ENCODE data around the gene FRMD4A. TPM values are rescaled to one million over a fixed set of nuclear protein-coding genes. Genes with fewer than 3 reads are reported as not detected.

FRMD4A gene
- total and polyA plus RNA-seq, 8 donors: 6.9 to 25.3 (median 11.3) TPM

GRCh38 chr10:14035506-14035905, 295.2 kb downstream of the FRMD4A start:
- Histone ChIP-seq H3K27me3 (peaks cover 0 to 2% (median 0%) of the 10 kb centered on the region in 3 donors), H3K4me1 (peaks cover 0 to 9% (median 0%) of the 10 kb centered on the region in 4 donors), H3K4me3 (no peak overlapping the region), H3K27ac (no peak overlapping the region), H3K36me3 (no peaks in the 10 kb centered on the region), H3K9me3 (no peaks in the 10 kb centered on the region)
- intact Hi-C loops (cut with DNase I; ENCODE audit: low total_unique reads): no loop called here
- WGBS, 5 donors: 60 to 91% (median 76%) methylated on average over 6 of the region's 6 CpGs
- DNase-seq: no peak
- TF ChIP-seq EP300 (IDR thresholded peaks at IDR 0.05) (no peak), CTCF (IDR thresholded peaks at IDR 0.05) (no peak), POLR2A (IDR thresholded peaks at IDR 0.05) (no peak), POLR2AphosphoS5 (IDR thresholded peaks at IDR 0.05) (no peak)

- Histone ChIP-seq H3K36me3 (no peaks in the 10 kb centered on the region), H3K4me3 (no peak overlapping the region), H3K27me3 (peaks cover 0 to 3% (median 0%) of the 10 kb centered on the region in 3 donors), H3K27ac (no peak overlapping the region), H3K9me3 (no peaks in the 10 kb centered on the region), H3K4me1 (no peaks in the 10 kb centered on the region)
- intact Hi-C loops (cut with DNase I; ENCODE audit: low total_unique reads): no loop called here
- 38 to 57% (median 43%) methylated on average over 16 to 17 of the region's 17 CpGs for WGBS, 5 donors
- no peak for TF ChIP-seq POLR2A (IDR thresholded peaks at IDR 0.05)
- peak in 5 of 7 experiments; percentile 5 to 46 (median 36) for TF ChIP-seq CTCF (IDR thresholded peaks at IDR 0.05)
- peak in 1 of 2 donors; percentile 48 for DNase-seq
Measured at GRCh38 chr10:14032406-14032998, 298.2 kb downstream of the FRMD4A start.

GRCh38 chr10:14026325-14026724, 304.4 kb downstream of the FRMD4A start:
- Histone ChIP-seq H3K27me3 (peaks cover 0 to 3% (median 0%) of the 10 kb centered on the region in 3 donors), H3K9me3 (no peaks in the 10 kb centered on the region), H3K27ac (no peak overlapping the region), H3K4me1 (peaks cover 0 to 3% (median 0%) of the 10 kb centered on the region in 4 donors), H3K4me3 (no peak overlapping the region), H3K36me3 (no peaks in the 10 kb centered on the region)
- no peak for TF ChIP-seq POLR2A (IDR thresholded peaks at IDR 0.05)
- TF ChIP-seq POLR2AphosphoS5 (IDR thresholded peaks at IDR 0.05): no peak
- no peak for TF ChIP-seq EP300 (IDR thresholded peaks at IDR 0.05)
- TF ChIP-seq CTCF (IDR thresholded peaks at IDR 0.05): no peak
- no peak for DNase-seq
- WGBS, 5 donors: 82 to 89% (median 84%) methylated on average over 4 of the region's 4 CpGs
- intact Hi-C loops (cut with DNase I; ENCODE audit: low total_unique reads): no loop called here

GRCh38 chr10:14025283-14026189, 305.2 kb downstream of the FRMD4A start:
- H3K9me3 ChIP-seq: no peaks in the 10 kb centered on the region
- peaks cover 0 to 2% (median 0%) of the 10 kb centered on the region in 3 donors for H3K27me3 ChIP-seq
- DNase-seq: no peak
- no peak overlapping the region for H3K27ac ChIP-seq
- no peak overlapping the region for H3K4me3 ChIP-seq
- WGBS, 5 donors: 67 to 83% (median 81%) methylated on average over 10 of the region's 10 CpGs
- no peaks in the 10 kb centered on the region for H3K36me3 ChIP-seq
- H3K4me1 ChIP-seq: peaks cover 0 to 3% (median 0%) of the 10 kb centered on the region in 4 donors
- TF ChIP-seq CTCF (IDR thresholded peaks at IDR 0.05): no peak
- no peak for TF ChIP-seq POLR2AphosphoS5 (IDR thresholded peaks at IDR 0.05)
- TF ChIP-seq POLR2A (IDR thresholded peaks at IDR 0.05): no peak
- TF ChIP-seq EP300 (IDR thresholded peaks at IDR 0.05): no peak
- intact Hi-C loops (cut with DNase I; ENCODE audit: low total_unique reads): no loop called here

Measured in stomach (tissue), 9 donors.